Neural cell (in vitro differentiated cells): ENCODE measurements around the gene LAMTOR3. TPM values are rescaled to one million over a fixed set of nuclear protein-coding genes. Genes with fewer than 3 reads are reported as not detected.
"Not testable (repeated sequence)": the region's sequence is repeated elsewhere in the genome, so short reads cannot be mapped to it uniquely, and the experiment has no call there.

Experiments
- H2AFZ ChIP-seq: fragments of 200-600, 300-800 bp; sonication (generic), shearing (Covaris generic); 2 replicates; pipeline ENCODE4 v1.6.0; 2014; ENCODE audit warnings: low read depth, mild to moderate bottlenecking, antibody characterized with exemption, low read length, moderate library complexity
- H3F3A ChIP-seq: fragments of 200-600 bp; shearing (Covaris generic); 2 replicates; pipeline ENCODE4 v1.6.1; 2016; ENCODE audit warnings: mild to moderate bottlenecking, moderate library complexity, mixed read lengths, antibody characterized with exemption, low read length; ENCODE audit not compliant: insufficient read depth, poor library complexity, severe bottlenecking
- H3K27ac ChIP-seq: fragments of 200-600, 300-800 bp; sonication (generic), shearing (Covaris generic); 2 replicates; pipeline ENCODE4 v1.5.1; 2014; ENCODE audit warnings: mild to moderate bottlenecking, low read length, moderate library complexity
- H3K27me3 ChIP-seq: fragments of 300-800, 200-600 bp; sonication (generic), shearing (Covaris generic); 2 replicates; pipeline ENCODE4 v1.6.0; 2014; ENCODE audit warnings: mild to moderate bottlenecking, low read depth, low read length, moderate library complexity; ENCODE audit not compliant: insufficient read depth
- H3K36me3 ChIP-seq: fragments of 300-800, 200-600 bp; sonication (generic), shearing (Covaris generic); 2 replicates; pipeline ENCODE4 v1.5.1; 2014; ENCODE audit warnings: mild to moderate bottlenecking, antibody characterized with exemption, low read length, moderate library complexity; ENCODE audit not compliant: insufficient read depth
- H3K4me2 ChIP-seq: fragments of 300-800, 200-600 bp; sonication (generic), shearing (Covaris generic); 2 replicates; pipeline ENCODE4 v1.6.0; 2014; ENCODE audit warnings: mild to moderate bottlenecking, low read length
- H3K4me3 ChIP-seq: fragments of 300-800, 200-600 bp; sonication (generic), shearing (Covaris generic); 2 replicates; pipeline ENCODE4 v1.5.1; 2014; ENCODE audit warnings: mild to moderate bottlenecking, low read length, moderate library complexity
- H3K79me2 ChIP-seq: fragments of 200-600 bp; shearing (Covaris generic); replicated peaks from 2 replicates; pipeline ENCODE4 v1.6.0; 2014; ENCODE audit warnings: mild to moderate bottlenecking, low read length, moderate library complexity; ENCODE audit not compliant: insufficient read depth
- H3K9ac ChIP-seq: fragments of 300-800, 200-600 bp; sonication (generic), shearing (Covaris generic); 2 replicates; pipeline ENCODE4 v1.6.1; 2016; ENCODE audit warnings: mild to moderate bottlenecking, low read length, mixed read lengths
- H3K9me2 ChIP-seq: fragments of 200-600 bp; shearing (Covaris generic); 2 replicates; pipeline ENCODE4 v1.6.1; 2016; ENCODE audit warnings: mild to moderate bottlenecking, low read length, mixed read lengths; ENCODE audit not compliant: insufficient read depth
- H3K9me3 ChIP-seq: fragments of 200-600, 300-800 bp; sonication (generic), shearing (Covaris generic); 2 replicates; pipeline ENCODE4 v1.6.1; 2016; ENCODE audit warnings: mild to moderate bottlenecking, mixed run types, low read length, moderate library complexity, mixed read lengths
- H4K20me1 ChIP-seq: fragments of 200-600 bp; shearing (Covaris generic); 2 replicates; pipeline ENCODE4 v1.6.1; 2016; ENCODE audit warnings: mild to moderate bottlenecking, mixed run types; ENCODE audit not compliant: insufficient read depth
- EP300 ChIP-seq: fragments of 450-650 bp; conservative IDR thresholded peaks from 2 replicates; pipeline ENCODE4 v1.6.1; 2014; ENCODE audit warnings: antibody characterized with exemption, mild to moderate bottlenecking, moderate library complexity; ENCODE audit not compliant: poor library complexity, severe bottlenecking
- EZH2 ChIP-seq: fragments of 200-600, 300-800 bp; shearing (Covaris generic), sonication (generic); IDR thresholded peaks from 2 replicates; pipeline ENCODE4 v1.6.1; 2014; ENCODE audit warnings: antibody characterized with exemption, low read length, borderline replicate concordance, mild to moderate bottlenecking; ENCODE audit not compliant: insufficient read depth, poor library complexity, severe bottlenecking
- MXI1 ChIP-seq: fragments of 450-650 bp; conservative IDR thresholded peaks from 2 replicates; pipeline ENCODE4 v1.6.1; 2014; ENCODE audit warnings: antibody characterized with exemption, mild to moderate bottlenecking; ENCODE audit not compliant: poor library complexity, severe bottlenecking
- POLR2AphosphoS5 ChIP-seq: IDR thresholded peaks from 2 replicates; pipeline ENCODE4 v1.6.1; 2012
- RAD21 ChIP-seq: fragments of 450-650 bp; conservative IDR thresholded peaks from 2 replicates; pipeline ENCODE4 v1.6.1; 2014; ENCODE audit warnings: antibody characterized with exemption, mild to moderate bottlenecking, moderate library complexity
- REST ChIP-seq: IDR thresholded peaks from 2 replicates; pipeline ENCODE4 v1.6.1; 2012; ENCODE audit warnings: borderline replicate concordance
- SMC3 ChIP-seq: fragments of 450-650 bp; conservative IDR thresholded peaks from 2 replicates; pipeline ENCODE4 v1.6.1; 2014; ENCODE audit warnings: antibody characterized with exemption, mild to moderate bottlenecking, moderate library complexity; ENCODE audit not compliant: poor library complexity
- TAF1 ChIP-seq: IDR thresholded peaks from 2 replicates; pipeline ENCODE4 v1.6.1; 2012; ENCODE audit warnings: low read depth
- polyA plus RNA-seq: library from polyadenylated mRNA; depleted of rRNA; stranded (reverse); fragments of >200 nt; gene quantifications from 2 replicates; pipeline ENCODE4 v1.2.3, GENCODE V29; 2014
- TF ChIP-seq, protein P1 (sequence below): fragments of 450-650 bp; IDR thresholded peaks from 2 replicates; pipeline ENCODE4 v1.5.1; 2014; ENCODE audit warnings: antibody characterized with exemption, mild to moderate bottlenecking, moderate library complexity; ENCODE audit not compliant: poor library complexity, severe bottlenecking

Gene LAMTOR3
- polyA plus RNA-seq, 1 donor from 2014 or later, result 203 TPM

DNA sequence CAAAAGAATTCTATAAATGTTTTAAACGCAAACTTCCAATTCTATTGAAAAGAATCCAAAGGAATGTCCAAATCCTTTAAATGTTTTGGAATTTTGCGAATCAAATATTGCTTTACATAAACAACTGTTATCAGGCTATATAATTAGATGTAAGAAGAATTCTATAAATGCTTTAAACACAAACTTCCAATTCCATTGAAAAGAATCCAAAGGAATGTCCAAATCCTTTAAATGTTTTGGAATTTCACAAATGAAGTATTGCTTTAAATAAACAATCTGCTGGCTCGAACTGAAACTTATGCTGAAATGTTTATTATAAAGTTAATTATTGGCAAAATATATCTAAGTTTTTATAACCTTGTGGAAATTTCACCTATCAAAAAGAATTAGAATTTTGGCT is 61.5 kb downstream of the LAMTOR3 start:
- no peak overlapping the region for H3K4me3 ChIP-seq
- no peaks in the 10 kb centered on the region for H4K20me1 ChIP-seq
- no peak overlapping the region for H3K9ac ChIP-seq
- H3K79me2 ChIP-seq, result no peaks in the 10 kb centered on the region
- H3K27ac ChIP-seq, result no peak overlapping the region
- H3K9me3 ChIP-seq, result no peaks in the 10 kb centered on the region
- TF ChIP-seq TAF1 (no peak), MXI1 (no peak), RAD21 (no peak), EZH2 (no peak), POLR2AphosphoS5 (no peak), SMC3 (no peak), REST (no peak), EP300 (no peak)
- TF ChIP-seq, protein P1, sequence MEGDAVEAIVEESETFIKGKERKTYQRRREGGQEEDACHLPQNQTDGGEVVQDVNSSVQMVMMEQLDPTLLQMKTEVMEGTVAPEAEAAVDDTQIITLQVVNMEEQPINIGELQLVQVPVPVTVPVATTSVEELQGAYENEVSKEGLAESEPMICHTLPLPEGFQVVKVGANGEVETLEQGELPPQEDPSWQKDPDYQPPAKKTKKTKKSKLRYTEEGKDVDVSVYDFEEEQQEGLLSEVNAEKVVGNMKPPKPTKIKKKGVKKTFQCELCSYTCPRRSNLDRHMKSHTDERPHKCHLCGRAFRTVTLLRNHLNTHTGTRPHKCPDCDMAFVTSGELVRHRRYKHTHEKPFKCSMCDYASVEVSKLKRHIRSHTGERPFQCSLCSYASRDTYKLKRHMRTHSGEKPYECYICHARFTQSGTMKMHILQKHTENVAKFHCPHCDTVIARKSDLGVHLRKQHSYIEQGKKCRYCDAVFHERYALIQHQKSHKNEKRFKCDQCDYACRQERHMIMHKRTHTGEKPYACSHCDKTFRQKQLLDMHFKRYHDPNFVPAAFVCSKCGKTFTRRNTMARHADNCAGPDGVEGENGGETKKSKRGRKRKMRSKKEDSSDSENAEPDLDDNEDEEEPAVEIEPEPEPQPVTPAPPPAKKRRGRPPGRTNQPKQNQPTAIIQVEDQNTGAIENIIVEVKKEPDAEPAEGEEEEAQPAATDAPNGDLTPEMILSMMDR, result no peak
- H3F3A ChIP-seq, result no peaks in the 10 kb centered on the region
- H3K27me3 ChIP-seq, result no peaks in the 10 kb centered on the region
- H2AFZ ChIP-seq, result no peak overlapping the region
- H3K9me2 ChIP-seq, result no peaks in the 10 kb centered on the region
- no peaks in the 10 kb centered on the region for H3K36me3 ChIP-seq
- H3K4me2 ChIP-seq, result no peak overlapping the region

- Histone ChIP-seq H3K79me2 (no peaks in the 10 kb centered on the region), H3K27me3 (no peaks in the 10 kb centered on the region), H3K4me2 (no peak overlapping the region), H3F3A (no peaks in the 10 kb centered on the region), H3K4me3 (no peak overlapping the region), H3K9me3 (no peaks in the 10 kb centered on the region), H2AFZ (no peak overlapping the region), H3K36me3 (no peaks in the 10 kb centered on the region), H3K9me2 (no peaks in the 10 kb centered on the region), H4K20me1 (no peaks in the 10 kb centered on the region), H3K9ac (no peak overlapping the region), H3K27ac (no peak overlapping the region)
- TF ChIP-seq EZH2 (no peak), MXI1 (no peak), TAF1 (no peak), RAD21 (no peak), POLR2AphosphoS5 (no peak), SMC3 (no peak), REST (no peak), EP300 (no peak)
- TF ChIP-seq, protein P1, result no peak
Observed at GRCh38 chr4:99832321-99832720, 61.9 kb downstream of the LAMTOR3 start.

GRCh38 chr4:99830051-99830450 is 64.2 kb downstream of the LAMTOR3 start:
- not testable (repeated sequence) for H3F3A ChIP-seq, H3K4me3 ChIP-seq, H3K36me3 ChIP-seq, H3K9ac ChIP-seq, H3K9me3 ChIP-seq, H3K79me2 ChIP-seq, H2AFZ ChIP-seq, H3K27ac ChIP-seq, H3K4me2 ChIP-seq, H3K27me3 ChIP-seq, H4K20me1 ChIP-seq, H3K9me2 ChIP-seq
